ENCODE measurements around the gene AANAT. TPM values are rescaled to one million over a fixed set of nuclear protein-coding genes. Genes with fewer than 3 reads are reported as not detected.

The AANAT gene
- total RNA-seq, 4 donors from 2014 or later, result not detected

GRCh38 chr17:76492123-76492988, 25.0 kb downstream of the AANAT start:
- Histone ChIP-seq H3K27ac (peak overlapping the region; percentile 77 to 86 (median 84)), H3K36me3 (no peaks in the 10 kb centered on the region), H3K9me3 (no peaks in the 10 kb centered on the region), H3K4me3 (peak overlapping the region in 1 of 4 donors; percentile 23), H3K4me1 (peaks cover 19 to 48% (median 42%) of the 10 kb centered on the region in 4 donors), H3K27me3 (no peaks in the 10 kb centered on the region)
- intact Hi-C loops (cut with DNase I; ENCODE audit: low total_unique reads), result no loop called here
- DNase-seq, result peak; percentile 78
- in situ Hi-C loops (cut with MboI; ENCODE audit: low pct_ligation_motif_present in 1 of 4, low pct_unique_long_range_greater_than_20kb in 1 of 4, low sequenced_read_pairs in 3 of 4), result no loop called here
- WGBS, 2 donors (ENCODE audit: low coverage in 1 of 2), result 48% methylated on average over 10 of the region's 11 CpGs; no CpG with 5 or more reads in 1 of the 2 donors
- TF ChIP-seq POLR2A (IDR thresholded peaks at IDR 0.05), result peak; percentile 26
- peak in 1 of 3 donors; percentile 24 for TF ChIP-seq POLR2AphosphoS5 (IDR thresholded peaks at IDR 0.05)
- no peak for TF ChIP-seq EP300 (IDR thresholded peaks at IDR 0.05; ENCODE audit: low read depth)

- peak overlapping the region in 1 of 4 donors; percentile 23 for H3K4me3 ChIP-seq
- H3K27ac ChIP-seq, result peak overlapping the region; percentile 77 to 86 (median 84)
- no peaks in the 10 kb centered on the region for H3K36me3 ChIP-seq
- no peaks in the 10 kb centered on the region for H3K27me3 ChIP-seq
- no peaks in the 10 kb centered on the region for H3K9me3 ChIP-seq
- in situ Hi-C loops (cut with MboI; ENCODE audit: low pct_ligation_motif_present in 1 of 4, low pct_unique_long_range_greater_than_20kb in 1 of 4, low sequenced_read_pairs in 3 of 4) (no loop called here), intact Hi-C loops (cut with DNase I; ENCODE audit: low total_unique reads) (no loop called here)
- WGBS, 2 donors (ENCODE audit: low coverage in 1 of 2), result 9 to 10% methylated on average over 2 to 15 of the region's 15 CpGs
- H3K4me1 ChIP-seq, result peaks cover 23 to 55% (median 48%) of the 10 kb centered on the region in 4 donors
- no peak for TF ChIP-seq EP300 (IDR thresholded peaks at IDR 0.05; ENCODE audit: low read depth)
- peak; percentile 7 to 30 (median 14) for TF ChIP-seq POLR2AphosphoS5 (IDR thresholded peaks at IDR 0.05)
- peak; percentile 79 for DNase-seq
Measured at GRCh38 chr17:76492989-76493501, 25.6 kb downstream of the AANAT start.

DNA sequence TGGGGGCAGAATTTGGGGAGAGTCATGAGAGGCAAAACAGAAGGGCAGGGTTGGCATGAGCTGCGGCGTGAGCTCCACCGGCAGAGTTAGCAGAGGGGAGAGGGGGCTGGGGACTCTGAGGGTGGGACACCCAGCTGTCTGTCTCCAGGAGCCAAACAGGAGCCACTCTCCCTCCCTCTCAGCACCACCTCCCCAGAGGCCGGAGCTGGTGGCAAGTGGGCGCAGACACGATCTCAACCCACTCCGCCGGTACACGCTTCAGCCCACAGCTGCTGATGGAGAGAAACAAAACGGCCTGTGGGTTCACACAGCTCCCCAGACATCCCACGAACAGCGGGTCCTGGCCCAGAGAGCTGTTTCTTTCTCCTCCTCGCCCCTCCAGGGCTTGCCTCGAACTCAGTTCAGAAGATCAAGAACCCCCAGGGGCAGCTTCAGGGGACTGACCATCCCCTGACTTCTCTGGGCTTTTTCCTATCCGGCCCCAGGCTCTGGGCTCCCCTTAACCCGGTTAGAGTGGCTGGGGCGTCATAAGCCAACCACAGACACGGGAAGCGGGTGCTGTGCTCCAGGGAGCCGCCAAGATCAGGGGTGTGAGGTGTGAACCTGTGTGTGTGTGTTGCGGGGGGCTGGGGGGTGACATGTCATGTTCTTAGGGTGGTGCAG, 26.2 kb downstream of the AANAT start:
- Histone ChIP-seq H3K9me3 (no peaks in the 10 kb centered on the region), H3K27me3 (no peaks in the 10 kb centered on the region), H3K36me3 (no peaks in the 10 kb centered on the region), H3K4me1 (peaks cover 23 to 61% (median 53%) of the 10 kb centered on the region in 4 donors), H3K27ac (peak overlapping the region; percentile 77 to 86 (median 84)), H3K4me3 (peak overlapping the region in 1 of 4 donors; percentile 23)
- in situ Hi-C loops (cut with MboI; ENCODE audit: low pct_ligation_motif_present in 1 of 4, low pct_unique_long_range_greater_than_20kb in 1 of 4, low sequenced_read_pairs in 3 of 4), result no loop called here
- peak; percentile 52 for DNase-seq
- 56% methylated on average over 21 of the region's 21 CpGs; no CpG with 5 or more reads in 1 of the 2 donors for WGBS, 2 donors (ENCODE audit: low coverage in 1 of 2)
- no peak for TF ChIP-seq EP300 (IDR thresholded peaks at IDR 0.05; ENCODE audit: low read depth)
- no peak for TF ChIP-seq CTCF (IDR thresholded peaks at IDR 0.05)
- no peak for TF ChIP-seq POLR2AphosphoS5 (IDR thresholded peaks at IDR 0.05)
- no peak for TF ChIP-seq POLR2A (IDR thresholded peaks at IDR 0.05)
- intact Hi-C loops (cut with DNase I; ENCODE audit: low total_unique reads), result no loop called here

DNA sequence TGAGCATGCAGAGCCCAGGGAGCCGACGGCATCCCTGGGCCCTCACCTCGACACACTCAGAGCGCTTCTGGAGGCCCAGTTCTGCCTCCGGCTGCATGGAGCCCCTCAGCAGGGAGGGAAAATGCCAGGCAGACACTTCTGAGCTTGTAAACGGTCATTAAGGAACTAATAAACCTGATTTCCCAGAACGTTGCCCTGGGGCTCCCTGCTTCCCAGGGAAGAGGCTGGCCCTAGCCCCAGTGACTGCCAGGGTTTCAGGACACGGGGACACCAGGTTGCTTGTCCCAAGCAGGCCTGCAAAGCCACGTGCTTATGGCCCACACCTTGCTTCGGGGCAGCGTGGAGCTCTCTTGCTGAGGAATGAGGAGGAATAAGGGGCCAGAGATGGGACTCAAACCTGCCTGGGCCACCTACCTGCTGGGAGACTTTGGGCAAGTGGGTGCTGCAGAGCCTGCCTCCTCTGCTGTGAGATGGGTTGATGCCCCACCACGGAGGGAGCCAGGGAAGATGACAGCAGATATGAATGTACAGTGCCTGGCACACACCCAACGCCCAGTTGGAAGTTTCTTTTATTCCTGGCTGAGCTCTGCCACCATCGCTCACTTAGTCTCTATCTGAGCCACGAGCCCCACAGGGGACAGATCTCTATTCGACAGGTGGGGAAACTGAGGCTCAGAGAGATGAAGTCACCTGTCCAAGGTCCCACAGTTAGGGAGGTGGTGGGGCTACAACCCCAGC, 28.4 kb downstream of the AANAT start:
- Histone ChIP-seq H3K9me3 (no peaks in the 10 kb centered on the region), H3K27ac (peak overlapping the region in 2 of 4 donors; percentile 84 to 87), H3K4me1 (peaks cover 24 to 70% (median 49%) of the 10 kb centered on the region in 4 donors), H3K36me3 (no peaks in the 10 kb centered on the region), H3K27me3 (no peaks in the 10 kb centered on the region), H3K4me3 (no peak overlapping the region)
- intact Hi-C loops (cut with DNase I; ENCODE audit: low total_unique reads) (no loop called here), in situ Hi-C loops (cut with MboI; ENCODE audit: low pct_ligation_motif_present in 1 of 4, low pct_unique_long_range_greater_than_20kb in 1 of 4, low sequenced_read_pairs in 3 of 4) (no loop called here)
- DNase-seq, result no peak
- TF ChIP-seq POLR2AphosphoS5 (IDR thresholded peaks at IDR 0.05) (no peak), POLR2A (IDR thresholded peaks at IDR 0.05) (no peak), CTCF (IDR thresholded peaks at IDR 0.05) (no peak), EP300 (IDR thresholded peaks at IDR 0.05; ENCODE audit: low read depth) (no peak)
- WGBS, 2 donors (ENCODE audit: low coverage in 1 of 2), result 79% methylated on average over 16 of the region's 16 CpGs; no CpG with 5 or more reads in 1 of the 2 donors

Data from transverse colon (tissue), 4 donors.